ENCODE measurements around the gene PNPLA6. TPM values are rescaled to one million over a fixed set of nuclear protein-coding genes. Genes with fewer than 3 reads are reported as not detected.

Gene PNPLA6
- total and polyA plus RNA-seq, 2 of the 13 experiments (the other 11 are each of a cell fraction or from before 2014, with no cell fraction given), result 24.9 to 28.2 TPM

DNA sequence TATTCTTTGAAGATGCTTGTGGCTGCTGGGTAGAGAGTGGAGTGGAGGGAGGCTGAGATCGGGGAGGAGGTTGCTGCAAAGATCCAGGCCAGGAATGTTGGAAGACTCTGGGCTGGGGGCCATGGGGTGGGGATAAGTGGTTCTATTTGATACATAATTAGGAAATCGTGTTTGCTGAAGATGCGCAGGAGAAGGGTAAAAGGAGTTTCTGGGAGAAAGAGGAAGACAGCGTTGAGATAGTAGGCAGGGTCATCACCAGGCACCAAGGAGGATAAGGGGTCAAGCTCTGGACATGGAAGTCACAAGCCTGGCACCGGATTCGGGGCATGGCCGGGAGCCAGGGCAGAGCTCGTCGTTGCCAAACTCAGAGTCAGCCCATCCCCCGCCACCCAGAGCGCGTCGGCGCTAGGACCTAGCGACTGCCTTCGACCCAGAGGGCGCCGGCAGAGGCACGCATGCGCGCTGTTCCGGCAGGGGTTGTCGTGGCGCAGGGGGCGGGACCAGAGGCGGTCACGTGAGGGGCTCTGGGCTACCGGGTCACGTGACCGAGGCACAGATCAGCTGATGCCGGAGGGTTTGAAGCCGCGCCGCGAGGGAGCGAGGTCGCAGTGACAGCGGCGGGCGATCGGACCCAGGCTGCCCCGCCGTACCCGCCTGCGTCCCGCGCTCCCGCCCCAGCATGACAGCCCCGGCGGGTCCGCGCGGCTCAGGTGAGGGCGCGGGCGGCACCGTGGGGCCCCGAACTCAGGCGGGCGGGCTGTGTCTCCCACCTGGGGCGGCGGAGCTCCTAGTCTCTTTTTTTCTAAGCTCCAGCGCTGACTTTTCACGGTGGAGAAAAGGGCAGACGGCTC lies 13.2 kb upstream of the PNPLA6 start, which contains the start of gene MCOLN1 (continued):
- TF ChIP-seq NFIB (CRISPR knock-in tag; IDR thresholded peaks at IDR 0.05; ENCODE audit: borderline replicate concordance), result no peak
- TF ChIP-seq CC2D1A (CRISPR knock-in tag; IDR thresholded peaks at IDR 0.05), result no peak
- TF ChIP-seq, protein P1, sequence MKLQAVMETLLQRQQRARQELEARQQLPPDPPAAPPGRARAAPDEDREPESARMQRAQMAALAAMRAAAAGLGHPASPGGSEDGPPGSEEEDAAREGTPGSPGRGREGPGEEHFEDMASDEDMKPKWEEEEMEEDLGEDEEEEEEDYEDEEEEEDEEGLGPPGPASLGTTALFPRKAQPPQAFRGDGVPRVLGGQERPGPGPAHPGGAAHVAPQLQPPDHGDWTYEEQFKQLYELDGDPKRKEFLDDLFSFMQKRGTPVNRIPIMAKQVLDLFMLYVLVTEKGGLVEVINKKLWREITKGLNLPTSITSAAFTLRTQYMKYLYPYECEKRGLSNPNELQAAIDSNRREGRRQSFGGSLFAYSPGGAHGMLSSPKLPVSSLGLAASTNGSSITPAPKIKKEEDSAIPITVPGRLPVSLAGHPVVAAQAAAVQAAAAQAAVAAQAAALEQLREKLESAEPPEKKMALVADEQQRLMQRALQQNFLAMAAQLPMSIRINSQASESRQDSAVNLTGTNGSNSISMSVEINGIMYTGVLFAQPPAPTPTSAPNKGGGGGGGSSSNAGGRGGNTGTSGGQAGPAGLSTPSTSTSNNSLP (IDR thresholded peaks at IDR 0.05; ENCODE audit: low read depth, low read length), result no peak
- TF ChIP-seq, protein P2, sequence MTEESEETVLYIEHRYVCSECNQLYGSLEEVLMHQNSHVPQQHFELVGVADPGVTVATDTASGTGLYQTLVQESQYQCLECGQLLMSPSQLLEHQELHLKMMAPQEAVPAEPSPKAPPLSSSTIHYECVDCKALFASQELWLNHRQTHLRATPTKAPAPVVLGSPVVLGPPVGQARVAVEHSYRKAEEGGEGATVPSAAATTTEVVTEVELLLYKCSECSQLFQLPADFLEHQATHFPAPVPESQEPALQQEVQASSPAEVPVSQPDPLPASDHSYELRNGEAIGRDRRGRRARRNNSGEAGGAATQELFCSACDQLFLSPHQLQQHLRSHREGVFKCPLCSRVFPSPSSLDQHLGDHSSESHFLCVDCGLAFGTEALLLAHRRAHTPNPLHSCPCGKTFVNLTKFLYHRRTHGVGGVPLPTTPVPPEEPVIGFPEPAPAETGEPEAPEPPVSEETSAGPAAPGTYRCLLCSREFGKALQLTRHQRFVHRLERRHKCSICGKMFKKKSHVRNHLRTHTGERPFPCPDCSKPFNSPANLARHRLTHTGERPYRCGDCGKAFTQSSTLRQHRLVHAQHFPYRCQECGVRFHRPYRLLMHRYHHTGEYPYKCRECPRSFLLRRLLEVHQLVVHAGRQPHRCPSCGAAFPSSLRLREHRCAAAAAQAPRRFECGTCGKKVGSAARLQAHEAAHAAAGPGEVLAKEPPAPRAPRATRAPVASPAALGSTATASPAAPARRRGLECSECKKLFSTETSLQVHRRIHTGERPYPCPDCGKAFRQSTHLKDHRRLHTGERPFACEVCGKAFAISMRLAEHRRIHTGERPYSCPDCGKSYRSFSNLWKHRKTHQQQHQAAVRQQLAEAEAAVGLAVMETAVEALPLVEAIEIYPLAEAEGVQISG (CRISPR knock-in tag; IDR thresholded peaks at IDR 0.05), result peak; percentile 92
- TF ChIP-seq PHF8 (CRISPR knock-in tag; IDR thresholded peaks at IDR 0.05), result peak; percentile 56
- no peak for TF ChIP-seq PAX8 (CRISPR knock-in tag; IDR thresholded peaks at IDR 0.05; ENCODE audit: borderline replicate concordance)
- TF ChIP-seq ZNF709 (CRISPR knock-in tag; IDR thresholded peaks at IDR 0.05), result no peak; the same call in 1 of the 2 replicates
- TF ChIP-seq, protein P3, sequence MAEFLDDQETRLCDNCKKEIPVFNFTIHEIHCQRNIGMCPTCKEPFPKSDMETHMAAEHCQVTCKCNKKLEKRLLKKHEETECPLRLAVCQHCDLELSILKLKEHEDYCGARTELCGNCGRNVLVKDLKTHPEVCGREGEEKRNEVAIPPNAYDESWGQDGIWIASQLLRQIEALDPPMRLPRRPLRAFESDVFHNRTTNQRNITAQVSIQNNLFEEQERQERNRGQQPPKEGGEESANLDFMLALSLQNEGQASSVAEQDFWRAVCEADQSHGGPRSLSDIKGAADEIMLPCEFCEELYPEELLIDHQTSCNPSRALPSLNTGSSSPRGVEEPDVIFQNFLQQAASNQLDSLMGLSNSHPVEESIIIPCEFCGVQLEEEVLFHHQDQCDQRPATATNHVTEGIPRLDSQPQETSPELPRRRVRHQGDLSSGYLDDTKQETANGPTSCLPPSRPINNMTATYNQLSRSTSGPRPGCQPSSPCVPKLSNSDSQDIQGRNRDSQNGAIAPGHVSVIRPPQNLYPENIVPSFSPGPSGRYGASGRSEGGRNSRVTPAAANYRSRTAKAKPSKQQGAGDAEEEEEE (CRISPR knock-in tag; IDR thresholded peaks at IDR 0.05; ENCODE audit: borderline replicate concordance), result no peak
- TF ChIP-seq BRCA1 (CRISPR knock-in tag; IDR thresholded peaks at IDR 0.05), result peak; percentile 85; the same call in 1 of the 2 replicates
- no peak for TF ChIP-seq NBN (conservative IDR thresholded peaks at IDR 0.05)
- TF ChIP-seq MATR3 (CRISPR knock-in tag; IDR thresholded peaks at IDR 0.05), result no peak
- TF ChIP-seq, protein P4, sequence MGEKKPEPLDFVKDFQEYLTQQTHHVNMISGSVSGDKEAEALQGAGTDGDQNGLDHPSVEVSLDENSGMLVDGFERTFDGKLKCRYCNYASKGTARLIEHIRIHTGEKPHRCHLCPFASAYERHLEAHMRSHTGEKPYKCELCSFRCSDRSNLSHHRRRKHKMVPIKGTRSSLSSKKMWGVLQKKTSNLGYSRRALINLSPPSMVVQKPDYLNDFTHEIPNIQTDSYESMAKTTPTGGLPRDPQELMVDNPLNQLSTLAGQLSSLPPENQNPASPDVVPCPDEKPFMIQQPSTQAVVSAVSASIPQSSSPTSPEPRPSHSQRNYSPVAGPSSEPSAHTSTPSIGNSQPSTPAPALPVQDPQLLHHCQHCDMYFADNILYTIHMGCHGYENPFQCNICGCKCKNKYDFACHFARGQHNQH (CRISPR knock-in tag; IDR thresholded peaks at IDR 0.05), result peak; percentile 82
- no peak; the same call in 1 of the 2 replicates for TF ChIP-seq KDM6A (CRISPR knock-in tag; IDR thresholded peaks at IDR 0.05; ENCODE audit: low read depth)
- no peak for TF ChIP-seq ZNF121 (CRISPR knock-in tag; IDR thresholded peaks at IDR 0.05)
- TF ChIP-seq, protein P5, sequence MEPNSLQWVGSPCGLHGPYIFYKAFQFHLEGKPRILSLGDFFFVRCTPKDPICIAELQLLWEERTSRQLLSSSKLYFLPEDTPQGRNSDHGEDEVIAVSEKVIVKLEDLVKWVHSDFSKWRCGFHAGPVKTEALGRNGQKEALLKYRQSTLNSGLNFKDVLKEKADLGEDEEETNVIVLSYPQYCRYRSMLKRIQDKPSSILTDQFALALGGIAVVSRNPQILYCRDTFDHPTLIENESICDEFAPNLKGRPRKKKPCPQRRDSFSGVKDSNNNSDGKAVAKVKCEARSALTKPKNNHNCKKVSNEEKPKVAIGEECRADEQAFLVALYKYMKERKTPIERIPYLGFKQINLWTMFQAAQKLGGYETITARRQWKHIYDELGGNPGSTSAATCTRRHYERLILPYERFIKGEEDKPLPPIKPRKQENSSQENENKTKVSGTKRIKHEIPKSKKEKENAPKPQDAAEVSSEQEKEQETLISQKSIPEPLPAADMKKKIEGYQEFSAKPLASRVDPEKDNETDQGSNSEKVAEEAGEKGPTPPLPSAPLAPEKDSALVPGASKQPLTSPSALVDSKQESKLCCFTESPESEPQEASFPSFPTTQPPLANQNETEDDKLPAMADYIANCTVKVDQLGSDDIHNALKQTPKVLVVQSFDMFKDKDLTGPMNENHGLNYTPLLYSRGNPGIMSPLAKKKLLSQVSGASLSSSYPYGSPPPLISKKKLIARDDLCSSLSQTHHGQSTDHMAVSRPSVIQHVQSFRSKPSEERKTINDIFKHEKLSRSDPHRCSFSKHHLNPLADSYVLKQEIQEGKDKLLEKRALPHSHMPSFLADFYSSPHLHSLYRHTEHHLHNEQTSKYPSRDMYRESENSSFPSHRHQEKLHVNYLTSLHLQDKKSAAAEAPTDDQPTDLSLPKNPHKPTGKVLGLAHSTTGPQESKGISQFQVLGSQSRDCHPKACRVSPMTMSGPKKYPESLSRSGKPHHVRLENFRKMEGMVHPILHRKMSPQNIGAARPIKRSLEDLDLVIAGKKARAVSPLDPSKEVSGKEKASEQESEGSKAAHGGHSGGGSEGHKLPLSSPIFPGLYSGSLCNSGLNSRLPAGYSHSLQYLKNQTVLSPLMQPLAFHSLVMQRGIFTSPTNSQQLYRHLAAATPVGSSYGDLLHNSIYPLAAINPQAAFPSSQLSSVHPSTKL (CRISPR knock-in tag; IDR thresholded peaks at IDR 0.05), result peak; percentile 62
- peak; percentile 72 for TF ChIP-seq MIXL1 (CRISPR knock-in tag; IDR thresholded peaks at IDR 0.05)

Measured in HepG2 (cell line).